Measurements from ENCODE around the gene ADCY10. TPM values are rescaled to one million over a fixed set of nuclear protein-coding genes. Genes with fewer than 3 reads are reported as not detected.

ADCY10 gene
- total RNA-seq, 2 experiments from 2014 or later = 0.15 TPM; not detected in 1

DNA sequence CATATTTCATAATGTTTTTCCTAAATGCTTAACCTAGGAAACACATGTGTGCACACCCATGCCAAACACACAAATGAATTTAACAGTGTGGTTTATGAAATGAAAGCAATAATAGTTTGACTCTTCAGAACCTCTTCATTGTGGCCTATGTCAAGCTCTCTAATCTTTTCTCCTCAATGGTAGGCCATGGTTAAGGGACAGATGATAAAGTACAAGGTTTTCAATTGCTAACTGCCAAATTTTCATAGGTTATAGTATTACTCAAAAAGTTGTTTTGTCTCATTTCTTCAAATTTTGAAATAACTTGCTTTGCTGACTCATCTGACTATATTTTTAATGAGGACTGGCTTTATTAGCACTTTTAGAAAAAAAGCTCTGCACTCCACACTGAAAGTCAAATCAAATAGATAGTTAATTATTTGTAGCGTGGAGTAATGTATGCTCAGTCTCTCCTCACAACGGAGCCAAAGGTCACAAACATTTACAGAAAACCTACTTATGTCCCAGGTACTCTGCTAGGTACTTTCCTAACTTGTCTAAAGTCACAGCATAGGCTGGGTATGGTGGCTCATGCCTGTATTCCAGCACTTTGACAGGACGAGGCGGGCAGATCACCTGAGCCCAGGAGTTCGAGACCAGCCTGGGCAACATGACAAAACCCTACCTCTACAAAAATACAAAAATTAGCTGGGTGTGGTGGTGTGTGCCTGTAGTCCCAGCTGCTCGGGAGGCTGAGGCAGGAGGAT, 3.0 kb upstream of the ADCY10 start:
- Histone ChIP-seq H3K4me1 (ENCODE audit: insufficient read depth, low read length, poor library complexity, severe bottlenecking) (no peaks in the 10 kb centered on the region), H2AFZ (ENCODE audit: low read length) (no peak overlapping the region), H3K27ac (ENCODE audit: low read depth, low read length, poor library complexity, severe bottlenecking) (no peak overlapping the region), H3K9me3 (ENCODE audit: low read length) (no peaks in the 10 kb centered on the region), H3K36me3 (ENCODE audit: insufficient read depth, low read length) (peaks cover 16% of the 10 kb centered on the region), H3K4me3 (ENCODE audit: low read depth, low read length, poor library complexity, severe bottlenecking) (no peak overlapping the region), H4K20me1 (ENCODE audit: insufficient read depth, low read length) (no peaks in the 10 kb centered on the region), H3K4me2 (ENCODE audit: low read length) (no peak overlapping the region), H3K9me2 (ENCODE audit: insufficient read depth, low read length) (no peaks in the 10 kb centered on the region), H3K79me2 (ENCODE audit: insufficient read depth, low read depth, low read length) (no peaks in the 10 kb centered on the region)
- TF ChIP-seq, protein P1, sequence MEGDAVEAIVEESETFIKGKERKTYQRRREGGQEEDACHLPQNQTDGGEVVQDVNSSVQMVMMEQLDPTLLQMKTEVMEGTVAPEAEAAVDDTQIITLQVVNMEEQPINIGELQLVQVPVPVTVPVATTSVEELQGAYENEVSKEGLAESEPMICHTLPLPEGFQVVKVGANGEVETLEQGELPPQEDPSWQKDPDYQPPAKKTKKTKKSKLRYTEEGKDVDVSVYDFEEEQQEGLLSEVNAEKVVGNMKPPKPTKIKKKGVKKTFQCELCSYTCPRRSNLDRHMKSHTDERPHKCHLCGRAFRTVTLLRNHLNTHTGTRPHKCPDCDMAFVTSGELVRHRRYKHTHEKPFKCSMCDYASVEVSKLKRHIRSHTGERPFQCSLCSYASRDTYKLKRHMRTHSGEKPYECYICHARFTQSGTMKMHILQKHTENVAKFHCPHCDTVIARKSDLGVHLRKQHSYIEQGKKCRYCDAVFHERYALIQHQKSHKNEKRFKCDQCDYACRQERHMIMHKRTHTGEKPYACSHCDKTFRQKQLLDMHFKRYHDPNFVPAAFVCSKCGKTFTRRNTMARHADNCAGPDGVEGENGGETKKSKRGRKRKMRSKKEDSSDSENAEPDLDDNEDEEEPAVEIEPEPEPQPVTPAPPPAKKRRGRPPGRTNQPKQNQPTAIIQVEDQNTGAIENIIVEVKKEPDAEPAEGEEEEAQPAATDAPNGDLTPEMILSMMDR (conservative IDR thresholded peaks at IDR 0.05; ENCODE audit: low read length) = no peak
- TF ChIP-seq EZH2phosphoT487 (IDR thresholded peaks at IDR 0.05; ENCODE audit: borderline replicate concordance, low read depth, low read length) = no peak
- CTCF ChIA-PET (ENCODE audit: unreplicated experiment) = no interaction called here
- no peak for DNase-seq (ENCODE audit: low spot score)
- intact Hi-C loops (cut with micrococcal nuclease; ENCODE audit: unreplicated experiment) = no loop called here
- POLR2A ChIA-PET = interaction anchor here (1.6 to 1.9 kb wide), 2 partner anchors 15 to 53 kb away, joined by 5 to 12 read pairs; no protein-coding TSS in a partner anchor
- no TSS peak for BruUV-seq (replicated peaks)

DNA sequence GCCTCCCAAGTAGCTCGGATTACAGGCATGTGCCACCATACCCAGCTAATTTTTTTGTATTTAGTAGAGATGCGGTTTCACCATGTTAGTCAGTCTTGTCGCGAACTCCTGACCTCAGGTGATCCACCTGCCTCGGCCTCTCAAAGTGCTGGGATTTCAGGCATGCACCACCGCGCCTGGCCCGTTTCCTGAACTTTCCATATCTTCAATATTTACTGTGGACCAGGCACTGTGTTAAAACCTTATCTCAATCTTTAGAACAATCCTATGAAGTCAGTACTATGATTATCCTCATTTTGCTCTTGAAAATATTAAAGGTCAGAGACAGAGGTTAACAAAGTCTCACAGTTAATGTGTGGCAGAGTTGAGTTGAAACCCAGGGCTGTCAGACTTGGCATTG, 1.6 kb upstream of the ADCY10 start:
- BruUV-seq (replicated peaks) = no TSS peak
- no peak for DNase-seq (ENCODE audit: low spot score)
- intact Hi-C loops (cut with micrococcal nuclease; ENCODE audit: unreplicated experiment) = no loop called here
- Histone ChIP-seq H3K27ac (ENCODE audit: low read depth, low read length, poor library complexity, severe bottlenecking) (no peak overlapping the region), H3K9me3 (ENCODE audit: low read length) (no peaks in the 10 kb centered on the region), H3K4me2 (ENCODE audit: low read length) (no peak overlapping the region), H2AFZ (ENCODE audit: low read length) (no peak overlapping the region), H3K9me2 (ENCODE audit: insufficient read depth, low read length) (no peaks in the 10 kb centered on the region), H3K79me2 (ENCODE audit: insufficient read depth, low read depth, low read length) (no peaks in the 10 kb centered on the region), H3K36me3 (ENCODE audit: insufficient read depth, low read length) (peaks cover 16% of the 10 kb centered on the region), H3K4me1 (ENCODE audit: insufficient read depth, low read length, poor library complexity, severe bottlenecking) (no peaks in the 10 kb centered on the region), H3K4me3 (ENCODE audit: low read depth, low read length, poor library complexity, severe bottlenecking) (no peak overlapping the region), H4K20me1 (ENCODE audit: insufficient read depth, low read length) (no peaks in the 10 kb centered on the region)
- POLR2A ChIA-PET = interaction anchor here (0.7 to 1.9 kb wide), 3 partner anchors 54 to 416 kb away, joined by 3 to 5 read pairs (median 3); no protein-coding TSS in a partner anchor
- TF ChIP-seq EZH2phosphoT487 (IDR thresholded peaks at IDR 0.05; ENCODE audit: borderline replicate concordance, low read depth, low read length) = no peak
- TF ChIP-seq, protein P1 (conservative IDR thresholded peaks at IDR 0.05; ENCODE audit: low read length) = no peak
- CTCF ChIA-PET (ENCODE audit: unreplicated experiment) = no interaction called here

DNA sequence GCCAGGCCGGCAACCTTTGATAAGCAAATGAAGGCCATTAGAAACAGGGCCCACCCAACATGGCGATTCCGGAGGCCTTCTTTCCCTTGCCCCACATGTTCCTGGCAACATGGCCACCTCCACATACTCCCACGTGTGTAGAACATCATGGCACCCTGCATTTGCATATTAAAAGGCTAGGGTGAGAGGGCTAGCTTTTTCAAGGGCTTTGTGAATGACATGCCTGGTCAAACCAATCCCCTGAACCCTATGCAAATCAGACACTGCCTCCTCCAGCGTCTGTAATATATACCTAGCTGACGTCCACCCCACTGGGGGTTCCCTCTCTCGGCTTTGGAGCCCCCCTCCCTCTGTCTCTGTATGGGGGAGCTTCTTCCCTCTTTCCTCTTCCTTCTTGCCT, 1.6 kb downstream of the ADCY10 start:
- H3K9me3 ChIP-seq (ENCODE audit: low read length) = peaks cover 19% of the 10 kb centered on the region; the same call in 1 of the 2 replicates
- no peaks in the 10 kb centered on the region for H3K79me2 ChIP-seq (ENCODE audit: insufficient read depth, low read depth, low read length)
- H3K4me3 ChIP-seq (ENCODE audit: low read depth, low read length, poor library complexity, severe bottlenecking) = no peak overlapping the region
- H4K20me1 ChIP-seq (ENCODE audit: insufficient read depth, low read length) = no peaks in the 10 kb centered on the region
- CTCF ChIA-PET (ENCODE audit: unreplicated experiment) = no interaction called here
- no TSS peak for BruUV-seq (replicated peaks)
- no peak overlapping the region for H2AFZ ChIP-seq (ENCODE audit: low read length)
- TF ChIP-seq EZH2phosphoT487 (IDR thresholded peaks at IDR 0.05; ENCODE audit: borderline replicate concordance, low read depth, low read length) = no peak
- TF ChIP-seq, protein P1 (conservative IDR thresholded peaks at IDR 0.05; ENCODE audit: low read length) = no peak
- POLR2A ChIA-PET = interaction anchor here (0.8 to 1.2 kb wide), 2 partner anchors 10 to 20 kb away, joined by 3 to 6 read pairs; no protein-coding TSS in a partner anchor
- no peak for DNase-seq (ENCODE audit: low spot score)
- peaks cover 10% of the 10 kb centered on the region for H3K36me3 ChIP-seq (ENCODE audit: insufficient read depth, low read length)
- H3K4me1 ChIP-seq (ENCODE audit: insufficient read depth, low read length, poor library complexity, severe bottlenecking) = no peaks in the 10 kb centered on the region
- H3K9me2 ChIP-seq (ENCODE audit: insufficient read depth, low read length) = no peaks in the 10 kb centered on the region
- H3K4me2 ChIP-seq (ENCODE audit: low read length) = no peak overlapping the region
- H3K27ac ChIP-seq (ENCODE audit: low read depth, low read length, poor library complexity, severe bottlenecking) = no peak overlapping the region
- intact Hi-C loops (cut with micrococcal nuclease; ENCODE audit: unreplicated experiment) = no loop called here
